IPS-NIHi7 (cell line): ENCODE measurements around the gene CCNF.

Experiments used
- DNase-seq: peaks from one replicate; pipeline ENCODE4 v3.0.0; 2012; ENCODE audit warnings: mixed read lengths; ENCODE audit errors: extremely low spot score

Gene CCNF

GRCh38 chr16:2485811-2486507 is 56.7 kb downstream of the CCNF start:
- no peak for DNase-seq

DNA sequence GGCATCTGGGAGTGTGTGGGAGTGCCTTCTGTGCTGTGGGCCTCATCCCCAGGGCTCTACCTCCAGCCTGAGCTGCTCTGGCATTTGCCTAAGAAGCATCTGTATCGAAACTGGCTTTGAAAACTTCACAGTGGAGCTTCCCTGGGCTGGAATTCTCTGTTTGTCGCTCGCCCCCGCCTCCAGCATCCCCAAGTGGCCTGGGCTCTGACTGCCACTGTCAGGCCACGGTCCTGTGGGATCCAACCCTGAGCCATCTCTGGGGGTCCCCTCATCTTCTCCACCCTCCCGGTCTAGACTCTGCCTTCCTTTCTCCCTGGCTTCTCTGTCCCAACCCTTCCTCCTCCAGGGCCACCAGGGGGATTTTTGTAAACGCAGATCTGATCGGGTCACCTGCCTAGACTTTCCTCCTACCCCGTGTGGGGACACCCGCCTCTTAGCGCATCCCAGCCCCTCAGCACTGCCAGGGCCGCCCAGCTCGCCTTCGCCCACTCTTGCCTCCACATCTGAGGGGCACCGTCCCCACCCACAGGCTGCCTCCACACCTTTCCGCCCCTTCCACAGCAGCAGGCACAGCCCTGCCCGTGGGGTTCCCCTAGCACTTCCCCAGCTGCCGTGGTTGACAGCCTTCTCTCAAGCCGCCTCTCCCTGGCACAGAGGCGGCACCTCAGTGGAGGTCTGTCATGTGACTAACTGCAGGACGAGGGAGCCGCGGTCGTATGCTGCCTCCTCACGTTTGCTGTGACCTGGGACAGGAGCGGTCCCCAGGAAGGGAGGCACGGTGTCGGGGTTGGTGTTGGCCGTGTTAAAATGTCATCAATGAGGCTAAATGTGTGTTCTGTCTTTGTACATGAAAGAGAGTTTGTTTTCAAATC is 57.6 kb downstream of the CCNF start:
- DNase-seq: peak; percentile 36

DNA sequence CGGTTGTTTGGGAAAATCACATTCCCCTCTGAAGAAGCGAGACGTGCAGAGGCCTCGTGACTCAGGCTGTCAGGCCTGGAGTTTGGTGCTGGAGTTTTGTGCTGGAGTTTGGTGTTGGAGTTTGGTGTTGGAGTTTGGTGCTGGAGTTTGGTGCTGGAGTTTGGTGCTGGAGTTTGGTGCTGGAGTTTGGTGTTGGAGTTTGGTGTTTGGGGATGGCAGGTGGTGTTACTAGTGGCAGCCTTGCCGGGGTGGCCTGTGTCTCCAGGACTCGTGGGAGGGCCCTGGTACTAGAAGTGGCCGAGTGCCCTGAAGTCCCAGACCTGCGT is 58.2 kb downstream of the CCNF start:
- DNase-seq: no peak

GRCh38 chr16:2487903-2488531 is 58.8 kb downstream of the CCNF start:
- no peak for DNase-seq

DNA sequence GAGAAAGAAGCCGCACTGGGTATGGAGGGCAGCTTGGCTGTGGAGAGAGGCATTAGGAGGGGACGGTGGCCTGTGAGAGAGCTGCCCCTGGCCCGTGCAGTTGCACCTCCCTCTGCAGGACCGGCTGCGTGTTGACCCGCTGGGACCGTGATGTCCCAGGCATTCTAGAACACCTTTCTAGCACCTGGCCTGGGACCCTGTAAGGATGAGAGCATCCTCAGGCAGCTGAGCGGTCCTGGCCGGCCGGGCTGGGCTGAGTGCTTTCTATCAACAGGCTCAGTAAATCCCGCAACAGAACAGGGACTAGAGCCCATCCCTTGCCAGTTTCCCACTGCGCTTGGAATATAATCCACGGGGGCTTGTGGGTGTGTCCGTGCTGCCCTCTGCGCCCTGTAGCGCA is 60.3 kb downstream of the CCNF start:
- DNase-seq: no peak

DNA sequence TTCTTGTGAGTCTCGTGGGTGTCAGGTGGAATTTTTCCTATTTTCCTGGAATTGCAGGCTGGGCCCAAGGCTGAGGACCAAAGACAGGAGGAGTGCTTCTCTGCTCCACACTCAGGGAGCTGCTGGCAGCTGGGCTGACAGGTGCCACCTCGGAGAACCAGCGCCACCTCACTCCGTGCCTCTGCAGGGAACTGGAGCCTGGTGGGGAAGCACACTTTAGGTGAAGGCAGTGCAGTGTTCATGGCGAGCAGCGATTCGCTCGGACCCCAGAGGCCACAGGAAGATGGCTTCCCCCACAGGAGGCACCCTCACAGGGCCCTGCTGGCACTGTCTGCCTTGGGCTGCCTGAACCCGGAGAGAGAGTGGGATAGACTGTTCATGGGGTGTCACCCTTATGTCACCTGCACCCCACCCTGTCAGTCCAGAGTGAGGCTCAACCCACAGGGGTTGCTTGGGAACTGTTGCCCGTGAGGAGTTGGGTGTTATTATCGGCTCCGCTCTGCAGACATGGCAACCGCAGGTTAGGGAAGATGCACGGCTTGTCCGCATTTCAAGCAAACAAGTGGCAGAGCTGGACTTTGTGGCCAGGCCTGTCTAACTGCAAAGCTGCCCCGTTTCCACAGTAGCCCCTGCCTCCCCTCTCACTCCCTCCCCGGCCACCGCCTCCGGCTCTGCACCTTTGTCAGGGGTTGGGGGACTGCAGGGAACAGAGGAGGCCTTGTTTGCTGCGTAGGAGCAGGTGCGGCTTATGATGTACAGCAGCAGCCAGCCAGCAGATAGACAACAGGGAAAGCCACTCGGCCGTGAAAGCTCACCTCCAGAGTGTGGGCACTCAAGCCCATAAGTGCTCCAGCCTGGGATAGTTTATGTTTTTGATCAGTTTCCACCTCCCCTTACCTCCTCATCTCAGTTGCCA is 61.2 kb downstream of the CCNF start:
- no peak for DNase-seq

DNA sequence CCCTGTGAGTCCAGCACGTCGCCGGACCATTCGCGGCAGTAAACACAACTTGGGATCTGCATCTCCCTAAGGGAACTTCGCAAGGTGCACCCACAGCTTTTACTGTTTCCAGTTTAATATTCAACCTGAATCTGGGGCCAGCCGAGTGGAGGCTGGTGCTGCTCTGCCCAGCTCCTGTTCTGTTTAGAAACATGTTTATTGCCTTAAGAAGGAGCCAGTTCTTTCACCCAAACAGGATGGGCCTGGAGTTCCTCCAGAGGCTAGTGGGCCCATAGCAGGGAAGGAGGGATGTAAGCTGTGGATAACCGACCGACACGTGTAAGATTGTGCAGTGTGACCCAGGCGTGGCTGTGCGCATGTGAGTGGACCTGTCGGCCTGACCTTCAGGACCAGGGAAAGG is 63.0 kb downstream of the CCNF start:
- no peak for DNase-seq

DNA sequence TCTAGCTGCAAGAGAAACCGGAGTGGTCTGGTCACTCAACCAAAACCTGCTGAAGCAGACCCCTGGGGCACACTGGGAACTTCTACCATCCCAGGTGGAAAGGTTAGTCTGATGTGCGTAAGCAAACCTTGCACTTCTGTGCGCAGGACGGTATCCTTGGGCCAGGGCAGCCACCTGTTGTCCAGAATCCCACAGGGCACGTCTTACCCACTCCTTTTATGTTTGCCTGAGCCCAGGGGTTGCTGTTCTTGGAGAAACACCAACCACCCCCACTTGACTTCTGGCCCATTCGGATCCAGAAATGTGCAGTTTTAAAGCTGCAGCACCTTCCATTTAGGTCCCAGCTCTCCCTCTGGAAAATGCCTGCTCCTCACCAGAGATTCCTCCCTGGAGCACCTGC is 64.4 kb downstream of the CCNF start:
- no peak for DNase-seq

GRCh38 chr16:2494616-2495015 is 65.4 kb downstream of the CCNF start:
- no peak for DNase-seq

GRCh38 chr16:2495041-2495440 is 65.8 kb downstream of the CCNF start:
- no peak for DNase-seq

- DNase-seq: no peak
These were observed 67.2 kb downstream of the CCNF start for GRCh38 chr16:2496223-2497115.

DNA sequence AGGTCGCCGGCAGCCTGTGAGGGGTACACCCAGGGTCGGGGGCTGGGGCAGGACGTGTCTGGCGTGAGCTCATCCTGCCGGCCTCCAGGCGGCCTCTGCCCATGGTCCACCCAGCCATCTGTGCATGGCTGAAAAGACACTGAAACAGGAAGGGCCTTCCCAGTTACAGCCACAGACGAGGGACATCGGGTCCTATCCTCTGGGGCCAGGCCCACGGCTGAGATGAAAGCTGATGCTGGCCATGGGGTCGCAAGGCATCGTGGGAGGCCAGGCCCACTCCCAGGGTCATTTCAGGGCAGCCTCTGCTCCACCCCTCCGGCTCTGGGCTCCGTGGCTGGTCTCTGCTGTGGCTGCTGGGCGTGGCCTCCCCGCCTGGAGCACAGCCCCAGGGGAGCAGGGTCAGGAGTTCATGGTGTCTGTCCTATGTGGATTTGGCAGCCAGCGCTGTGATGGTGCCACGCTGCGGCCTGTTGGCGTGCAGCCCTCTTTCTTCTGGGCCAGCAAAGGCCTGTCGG is 67.9 kb downstream of the CCNF start:
- no peak for DNase-seq

- DNase-seq: no peak
These were observed 68.6 kb downstream of the CCNF start for GRCh38 chr16:2497695-2498484.

GRCh38 chr16:2498531-2499253 is 69.4 kb downstream of the CCNF start:
- no peak for DNase-seq

- DNase-seq: no peak
These were observed 70.2 kb downstream of the CCNF start for GRCh38 chr16:2499454-2499853.

- no peak for DNase-seq
These were observed 70.7 kb downstream of the CCNF start for GRCh38 chr16:2499890-2500429.

DNA sequence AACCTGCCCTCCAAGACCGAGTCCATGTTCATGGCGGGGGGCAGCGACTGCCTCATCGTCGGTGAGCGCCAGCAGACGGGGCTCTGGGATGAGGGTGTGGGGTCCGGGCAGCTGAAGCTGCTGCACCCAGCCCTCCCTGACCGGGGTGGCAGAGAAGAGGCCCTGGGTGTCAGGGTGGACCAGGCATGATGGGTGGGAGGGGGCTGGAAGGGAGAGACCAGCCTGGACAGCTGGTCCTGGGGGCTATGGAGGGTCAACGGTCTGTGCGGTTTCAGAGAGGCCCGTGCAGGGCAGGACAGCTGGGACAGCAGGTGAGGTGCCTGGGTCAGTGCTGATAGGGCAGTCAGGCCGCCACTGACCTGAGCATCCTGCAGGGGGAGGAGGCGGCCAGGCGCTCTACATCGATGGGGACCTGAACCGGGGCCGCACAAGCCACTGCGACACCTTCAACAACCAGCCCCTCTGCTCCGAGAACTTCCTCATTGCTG is 71.2 kb downstream of the CCNF start:
- no peak for DNase-seq

DNA sequence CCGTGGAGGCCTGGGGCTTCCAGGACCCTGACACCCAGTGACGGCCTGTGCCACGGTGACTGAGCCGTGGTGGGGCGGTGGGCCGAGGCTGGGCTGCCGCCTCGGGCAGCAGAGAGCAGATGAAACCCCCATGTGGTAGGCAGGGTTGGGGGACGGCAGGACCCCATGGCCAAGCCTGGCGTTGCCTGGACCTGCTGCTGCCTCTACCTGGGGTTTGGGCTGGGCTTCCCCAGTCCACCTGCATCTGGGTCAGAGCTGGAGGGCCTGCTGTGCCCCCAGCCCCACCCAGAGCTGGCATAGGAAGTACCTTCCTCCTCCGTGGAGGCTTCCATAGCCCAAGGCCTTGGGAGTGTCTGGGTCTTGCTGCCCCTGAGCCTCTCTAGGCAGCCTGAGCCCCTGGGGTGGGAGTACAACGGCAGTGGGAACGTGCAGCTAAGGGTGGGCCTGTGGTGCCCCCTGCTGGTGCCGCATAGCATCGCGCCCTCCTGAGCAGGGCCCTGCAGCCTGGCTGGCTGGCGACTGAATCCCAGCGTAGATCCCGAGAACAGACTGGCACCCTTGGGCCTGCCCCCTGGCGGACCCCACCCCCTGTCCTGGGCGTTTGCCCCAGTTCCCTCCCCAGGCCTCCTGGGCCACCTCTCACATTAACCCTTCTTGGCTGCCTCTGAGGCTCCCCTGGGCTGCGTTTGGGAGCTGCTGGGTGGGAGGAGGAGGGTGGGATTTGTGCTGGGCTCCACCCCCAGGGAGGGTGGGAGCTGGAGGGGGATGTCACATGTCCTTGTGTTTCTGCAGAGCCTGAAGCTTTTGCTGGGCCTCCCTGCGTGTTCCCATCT is 71.9 kb downstream of the CCNF start:
- peak; percentile 95 for DNase-seq
